GM21717 (cell line): ENCODE measurements around the gene PRAMEF9.
"Not testable (repeated sequence)": the region's sequence is repeated elsewhere in the genome, so short reads cannot be mapped to it uniquely, and the experiment has no call there.

Source experiments
- ATAC-seq: cut with Tn5 transposase; IDR thresholded peaks from one replicate; pipeline ENCODE4 v1.9.1; 2021; ENCODE audit warnings: mild to moderate bottlenecking, moderate library complexity; ENCODE audit not compliant: unreplicated experiment

PRAMEF9 gene

GRCh38 chr1:13171548-13171947, at the start of gene PRAMEF9:
PRAMEF9 (plus strand) TSS chr1:13171848; CDS start chr1:13175281, 3,433 bp downstream.
- ATAC-seq: not testable (repeated sequence)

- ATAC-seq: not testable (repeated sequence)
Measured at GRCh38 chr1:13155909-13156308, 15.7 kb upstream of the PRAMEF9 start, which contains the start of gene PRAMEF26. PRAMEF26 (minus strand) TSS chr1:13156009; CDS start chr1:13153095, 2,914 bp downstream.

GRCh38 chr1:13165531-13165930, 6.1 kb upstream of the PRAMEF9 start, which contains the start of gene HNRNPCL4:
HNRNPCL4 (minus strand) TSS chr1:13165631; CDS start chr1:13165467, 164 bp downstream.
- ATAC-seq: not testable (repeated sequence)

- not testable (repeated sequence) for ATAC-seq
Measured at GRCh38 chr1:13201309-13201708, 29.7 kb downstream of the PRAMEF9 start, which contains the start of gene PRAMEF13. PRAMEF13 (minus strand) TSS chr1:13201409; CDS start chr1:13199589, 1,820 bp downstream.

- not testable (repeated sequence) for ATAC-seq
Measured at GRCh38 chr1:13208712-13209111, 37.1 kb downstream of the PRAMEF9 start.

- ATAC-seq: not testable (repeated sequence)
Measured at GRCh38 chr1:13216619-13217018, 45.0 kb downstream of the PRAMEF9 start.

GRCh38 chr1:13219203-13219602, 47.6 kb downstream of the PRAMEF9 start:
- not testable (repeated sequence) for ATAC-seq

GRCh38 chr1:13222788-13223187, 51.1 kb downstream of the PRAMEF9 start:
- not testable (repeated sequence) for ATAC-seq

- ATAC-seq: no peak
Measured at GRCh38 chr1:13224480-13225060, 52.9 kb downstream of the PRAMEF9 start.

- not testable (repeated sequence) for ATAC-seq
Measured at GRCh38 chr1:13225675-13226204, 54.1 kb downstream of the PRAMEF9 start, which contains the start of gene PRAMEF18. PRAMEF18 (minus strand) TSS chr1:13226154; CDS start chr1:13226106, 48 bp downstream.

- ATAC-seq: not testable (repeated sequence)
Measured at GRCh38 chr1:13227271-13228055, 55.8 kb downstream of the PRAMEF9 start.

- no peak for ATAC-seq
Measured at GRCh38 chr1:13228343-13228781, 56.7 kb downstream of the PRAMEF9 start.
